Osteoblast (primary cell): ENCODE measurements around the gene RABGAP1L. TPM values are rescaled to one million over a fixed set of nuclear protein-coding genes. Genes with fewer than 3 reads are reported as not detected.

Source experiments
- DNase-seq: peaks from one replicate; pipeline ENCODE4 v3.0.0; 2011; ENCODE audit warnings: low spot score, mixed read lengths; ENCODE audit not compliant: insufficient read length; ENCODE audit errors: missing footprints
- H2AFZ ChIP-seq: 2 replicates; pipeline ENCODE4 v1.6.0; 2011; ENCODE audit warnings: mild to moderate bottlenecking, low read length
- H3K27ac ChIP-seq: 2 replicates; pipeline ENCODE4 v1.5.1; 2011; ENCODE audit warnings: mild to moderate bottlenecking, low read depth, low read length, moderate library complexity
- H3K27me3 ChIP-seq: 2 replicates; pipeline ENCODE4 v1.6.0; 2012; ENCODE audit warnings: mild to moderate bottlenecking, control low read depth, inconsistent platforms, low read length, moderate library complexity; ENCODE audit not compliant: insufficient read depth
- H3K36me3 ChIP-seq: 2 replicates; pipeline ENCODE4 v1.5.1; 2011; ENCODE audit warnings: mild to moderate bottlenecking, low read length, control low read depth, moderate library complexity; ENCODE audit not compliant: insufficient read depth
- H3K4me1 ChIP-seq: 2 replicates; pipeline ENCODE4 v1.5.1; 2011; ENCODE audit warnings: mild to moderate bottlenecking, low read length, control low read depth, moderate library complexity; ENCODE audit not compliant: insufficient read depth
- H3K4me2 ChIP-seq: 2 replicates; pipeline ENCODE4 v1.6.0; 2011; ENCODE audit warnings: mild to moderate bottlenecking, low read length; ENCODE audit not compliant: insufficient read depth
- H3K4me3 ChIP-seq: fragments of 200-600 bp; sonication (generic); 3 replicates; pipeline ENCODE4 v1.5.1; 2012; ENCODE audit warnings: mild to moderate bottlenecking, low read length, inconsistent platforms; ENCODE audit not compliant: insufficient read depth
- H3K79me2 ChIP-seq: 2 replicates; pipeline ENCODE4 v1.6.0; 2012; ENCODE audit warnings: mild to moderate bottlenecking, low read length, control low read depth, inconsistent platforms; ENCODE audit not compliant: insufficient read depth
- H3K9me3 ChIP-seq: 2 replicates; pipeline ENCODE4 v1.5.1; 2011; ENCODE audit warnings: low read depth, low read length, control low read depth
- H4K20me1 ChIP-seq: 2 replicates; pipeline ENCODE4 v1.6.0; 2012; ENCODE audit warnings: mild to moderate bottlenecking, low read length, control low read depth; ENCODE audit not compliant: insufficient read depth
- total RNA-seq: library from RNA; depleted of rRNA; stranded (reverse); fragments of >200 nt; gene quantifications from 2 replicates; pipeline ENCODE4 v1.2.3, GENCODE V29; 2012
- TF ChIP-seq, protein P1 (sequence below): IDR thresholded peaks from 2 replicates; pipeline ENCODE4 v1.5.1; 2011; ENCODE audit warnings: mild to moderate bottlenecking, low read depth, low read length, moderate library complexity; ENCODE audit errors: extremely low read depth

The RABGAP1L gene
- total RNA-seq, 1 donor, result 30.0 TPM

DNA sequence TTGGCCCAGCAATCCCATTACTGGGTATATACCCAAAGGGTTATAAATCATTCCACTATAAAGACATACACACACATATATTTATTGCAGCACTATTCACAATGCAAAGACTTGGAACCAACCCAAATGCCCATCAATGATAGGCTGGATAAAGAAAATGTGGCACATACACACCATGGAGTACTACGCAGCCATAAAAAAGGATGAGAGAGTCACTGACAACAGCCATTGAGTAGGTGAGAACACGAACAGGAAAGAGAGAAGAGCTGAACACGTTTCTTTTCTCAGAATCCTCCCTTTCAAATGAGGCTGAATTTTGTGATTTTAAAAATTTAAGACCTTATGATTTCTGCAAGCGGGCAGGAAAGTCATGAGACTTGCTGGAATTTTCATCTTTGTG, 10.1 kb upstream of the RABGAP1L start:
- H3K27ac ChIP-seq, result no peak overlapping the region
- no peaks in the 10 kb centered on the region for H3K4me1 ChIP-seq
- no peaks in the 10 kb centered on the region for H3K36me3 ChIP-seq
- TF ChIP-seq, protein P1, sequence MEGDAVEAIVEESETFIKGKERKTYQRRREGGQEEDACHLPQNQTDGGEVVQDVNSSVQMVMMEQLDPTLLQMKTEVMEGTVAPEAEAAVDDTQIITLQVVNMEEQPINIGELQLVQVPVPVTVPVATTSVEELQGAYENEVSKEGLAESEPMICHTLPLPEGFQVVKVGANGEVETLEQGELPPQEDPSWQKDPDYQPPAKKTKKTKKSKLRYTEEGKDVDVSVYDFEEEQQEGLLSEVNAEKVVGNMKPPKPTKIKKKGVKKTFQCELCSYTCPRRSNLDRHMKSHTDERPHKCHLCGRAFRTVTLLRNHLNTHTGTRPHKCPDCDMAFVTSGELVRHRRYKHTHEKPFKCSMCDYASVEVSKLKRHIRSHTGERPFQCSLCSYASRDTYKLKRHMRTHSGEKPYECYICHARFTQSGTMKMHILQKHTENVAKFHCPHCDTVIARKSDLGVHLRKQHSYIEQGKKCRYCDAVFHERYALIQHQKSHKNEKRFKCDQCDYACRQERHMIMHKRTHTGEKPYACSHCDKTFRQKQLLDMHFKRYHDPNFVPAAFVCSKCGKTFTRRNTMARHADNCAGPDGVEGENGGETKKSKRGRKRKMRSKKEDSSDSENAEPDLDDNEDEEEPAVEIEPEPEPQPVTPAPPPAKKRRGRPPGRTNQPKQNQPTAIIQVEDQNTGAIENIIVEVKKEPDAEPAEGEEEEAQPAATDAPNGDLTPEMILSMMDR, result no peak
- no peak overlapping the region for H3K4me2 ChIP-seq
- H4K20me1 ChIP-seq, result no peaks in the 10 kb centered on the region
- no peaks in the 10 kb centered on the region for H3K9me3 ChIP-seq
- H3K79me2 ChIP-seq, result no peaks in the 10 kb centered on the region
- H3K27me3 ChIP-seq, result no peaks in the 10 kb centered on the region
- H2AFZ ChIP-seq, result no peak overlapping the region
- H3K4me3 ChIP-seq, result no peak overlapping the region
- DNase-seq, result no peak

DNA sequence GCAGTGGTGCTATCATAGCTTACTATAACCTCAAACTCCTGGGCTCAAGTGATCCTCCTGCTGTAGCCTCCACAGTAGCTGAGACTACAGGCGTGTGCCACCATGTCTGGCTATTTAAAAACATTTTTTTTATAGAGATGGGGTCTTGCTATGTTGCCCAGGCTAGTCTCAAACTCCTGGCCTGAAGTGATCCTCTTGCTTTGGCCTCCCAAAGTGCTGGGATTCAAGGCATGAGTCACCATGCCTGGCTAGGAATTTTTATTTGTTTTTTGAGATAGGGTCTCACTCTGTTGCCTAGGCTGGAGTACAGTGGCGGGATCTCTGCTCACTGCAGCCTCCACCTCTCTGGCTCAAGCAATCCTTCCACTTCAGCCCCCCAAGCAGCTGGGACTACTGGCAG, 8.8 kb upstream of the RABGAP1L start:
- Histone ChIP-seq H3K27ac (no peak overlapping the region), H3K79me2 (no peaks in the 10 kb centered on the region), H3K4me1 (no peaks in the 10 kb centered on the region), H2AFZ (no peak overlapping the region), H3K4me2 (no peak overlapping the region), H4K20me1 (no peaks in the 10 kb centered on the region), H3K9me3 (no peaks in the 10 kb centered on the region), H3K4me3 (no peak overlapping the region), H3K27me3 (no peaks in the 10 kb centered on the region), H3K36me3 (no peaks in the 10 kb centered on the region)
- TF ChIP-seq, protein P1, result no peak
- no peak for DNase-seq

DNA sequence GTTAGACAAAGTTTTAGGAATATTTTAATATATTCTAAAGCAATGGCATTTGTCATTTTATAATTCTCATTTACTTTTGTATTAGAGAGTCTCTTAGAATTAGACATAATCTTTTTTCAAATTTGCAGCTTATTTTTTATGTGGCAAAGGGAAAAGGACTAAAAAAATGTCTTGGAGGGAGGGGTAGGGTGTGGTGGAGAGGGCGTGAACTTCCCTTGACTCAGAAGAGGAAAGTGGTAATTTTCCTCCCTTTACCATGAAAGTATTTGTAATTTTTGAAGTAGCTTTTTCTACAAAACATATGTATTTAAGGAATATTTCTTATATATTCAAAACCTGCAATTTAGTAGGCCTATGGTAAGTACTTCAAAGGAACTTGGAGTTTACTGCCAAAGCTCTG, 6.9 kb upstream of the RABGAP1L start:
- H3K4me1 ChIP-seq, result no peaks in the 10 kb centered on the region
- H3K27me3 ChIP-seq, result no peaks in the 10 kb centered on the region
- no peak overlapping the region for H3K4me3 ChIP-seq
- H3K79me2 ChIP-seq, result no peaks in the 10 kb centered on the region
- no peak overlapping the region for H3K27ac ChIP-seq
- DNase-seq, result peak; percentile 45
- TF ChIP-seq, protein P1, result no peak
- no peak overlapping the region for H3K4me2 ChIP-seq
- no peaks in the 10 kb centered on the region for H3K36me3 ChIP-seq
- H2AFZ ChIP-seq, result no peak overlapping the region
- no peaks in the 10 kb centered on the region for H3K9me3 ChIP-seq
- H4K20me1 ChIP-seq, result no peaks in the 10 kb centered on the region

- no peaks in the 10 kb centered on the region for H4K20me1 ChIP-seq
- no peak for DNase-seq
- H3K4me1 ChIP-seq, result no peaks in the 10 kb centered on the region
Measured at GRCh38 chr1:174153085-174153824, 6.1 kb upstream of the RABGAP1L start.

More at GRCh38 chr1:174153085-174153824, 6.1 kb upstream of the RABGAP1L start:
- Histone ChIP-seq H3K4me2 (no peak overlapping the region), H3K27me3 (no peaks in the 10 kb centered on the region), H3K4me3 (no peak overlapping the region), H2AFZ (no peak overlapping the region), H3K9me3 (no peaks in the 10 kb centered on the region), H3K79me2 (no peaks in the 10 kb centered on the region), H3K27ac (no peak overlapping the region), H3K36me3 (no peaks in the 10 kb centered on the region)
- TF ChIP-seq, protein P1, result no peak
